SK-N-SH (cell line): ENCODE data around the gene EVA1A. TPM values are rescaled to one million over a fixed set of nuclear protein-coding genes. Genes with fewer than 3 reads are reported as not detected.
A peak's percentile ranks its signal among the peaks of the same experiment; 100 is the strongest.

ENCODE experiments used
- CTCF ChIA-PET: fragments of 300-600, 350-600 bp; formaldehyde crosslinking; extraction: SDS; loops from one replicate; lab custom pipeline; 2021; lab: Yijun Ruan, JAX
- POLR2A ChIA-PET: fragments of 350-600 bp; sonication (Branson Sonifier 250); formaldehyde crosslinking; extraction: SDS; loops from one replicate; lab custom pipeline; 2020; ENCODE audit warnings: antibody characterized with exemption, inconsistent platforms; lab: Yijun Ruan, JAX
- DNase-seq: peaks from one replicate; pipeline ENCODE4 v3.0.0; 2012
- H2AFZ ChIP-seq: fragments of 200-600 bp; sonication (generic); 2 replicates; pipeline ENCODE4 v1.8.1; 2016; ENCODE audit warnings: antibody characterized with exemption, mild to moderate bottlenecking, low read depth
- H3F3A ChIP-seq: fragments of 200-600 bp; sonication (generic); replicated peaks from 2 replicates; pipeline ENCODE3; 2016; ENCODE audit warnings: antibody characterized with exemption, mild to moderate bottlenecking; ENCODE audit not compliant: insufficient read depth
- H3K27ac ChIP-seq, 2 experiments: fragments of 200-500 bp in 1 of 2; fragments of 200-600 bp in 1 of 2; sonication (Bioruptor generic) in 1 of 2; sonication (generic), shearing (Covaris generic) in 1 of 2; 2 replicates each; pipeline versions ENCODE4 v1.5.1 to v1.6.1; 2014 to 2016; ENCODE audit warnings: low read depth in 2 of 2, inconsistent platforms in 1 of 2, low read length in 1 of 2, mild to moderate bottlenecking in 1 of 2, mixed read lengths in 1 of 2
- H3K27me3 ChIP-seq: fragments of 200-600 bp; sonication (generic), shearing (Covaris generic); 2 replicates; pipeline ENCODE4 v1.6.1; 2016; ENCODE audit warnings: mixed run types; ENCODE audit not compliant: insufficient read depth
- H3K36me3 ChIP-seq, 2 experiments: fragments of 200-500 bp in 1 of 2; fragments of 200-600 bp in 1 of 2; sonication (Bioruptor generic) in 1 of 2; sonication (generic) in 1 of 2; replicated peaks in 1 of 2; 2 replicates each; pipeline versions ENCODE3 to v1.5.1; 2014 to 2016; ENCODE audit warnings: low read length in 1 of 2, mild to moderate bottlenecking in 1 of 2; ENCODE audit not compliant: insufficient read depth in 2 of 2, control insufficient read depth in 1 of 2
- H3K4me1 ChIP-seq, 2 experiments: fragments of 200-500 bp in 1 of 2; fragments of 200-600 bp in 1 of 2; sonication (Bioruptor generic) in 1 of 2; sonication (generic), shearing (Covaris generic) in 1 of 2; 2 replicates each; pipeline versions ENCODE4 v1.5.1 to v1.6.1; 2014 to 2016; ENCODE audit warnings: low read depth in 1 of 2, low read length in 1 of 2, mixed run types in 1 of 2; ENCODE audit not compliant: insufficient read depth in 2 of 2, control insufficient read depth in 1 of 2
- H3K4me2 ChIP-seq: fragments of 200-600 bp; sonication (generic), shearing (Covaris generic); 2 replicates; pipeline ENCODE4 v1.6.1; 2017; ENCODE audit warnings: mixed run types
- H3K4me3 ChIP-seq, 2 experiments: fragments of 200-500 bp in 1 of 2; fragments of 200-600 bp in 1 of 2; sonication (Bioruptor generic) in 1 of 2; sonication (generic), shearing (Covaris generic) in 1 of 2; 2 replicates each; pipeline versions ENCODE4 v1.5.1 to v1.8.1; 2014 to 2016; ENCODE audit warnings: low read depth in 2 of 2, inconsistent platforms in 1 of 2, low read length in 1 of 2, mild to moderate bottlenecking in 1 of 2, mixed read lengths in 1 of 2, moderate library complexity in 1 of 2
- H3K79me2 ChIP-seq: fragments of 200-600 bp; sonication (generic); 2 replicates; pipeline ENCODE4 v1.8.1; 2017; ENCODE audit warnings: mild to moderate bottlenecking; ENCODE audit not compliant: insufficient read depth
- H3K9ac ChIP-seq: fragments of 200-600 bp; sonication (generic); 2 replicates; pipeline ENCODE4 v1.6.1; 2017; ENCODE audit warnings: mixed run types
- H3K9me2 ChIP-seq: fragments of 200-600 bp; sonication (generic); 2 replicates; pipeline ENCODE4 v1.6.1; 2017; ENCODE audit warnings: mixed run types
- H3K9me3 ChIP-seq: fragments of 200-600 bp; sonication (generic); 2 replicates; pipeline ENCODE4 v1.6.1; 2017; ENCODE audit warnings: mixed run types, mild to moderate bottlenecking, moderate library complexity
- H4K20me1 ChIP-seq: fragments of 200-600 bp; sonication (generic); 2 replicates; pipeline ENCODE4 v1.6.1; 2017; ENCODE audit warnings: mild to moderate bottlenecking, mixed run types; ENCODE audit not compliant: insufficient read depth
- CHD2 ChIP-seq: fragments of 150-350 bp; IDR thresholded peaks from 2 replicates; pipeline ENCODE4 v1.6.1; 2018; ENCODE audit warnings: low read length; ENCODE audit not compliant: partially characterized antibody
- FOSL2 ChIP-seq: IDR thresholded peaks from 2 replicates; pipeline ENCODE4 v1.4.0; 2012; ENCODE audit warnings: low read depth, mild to moderate bottlenecking, moderate library complexity, borderline replicate concordance
- FOXM1 ChIP-seq: IDR thresholded peaks from 2 replicates; pipeline ENCODE4 v1.4.0; 2012; ENCODE audit warnings: low read depth, mild to moderate bottlenecking
- MAX ChIP-seq: IDR thresholded peaks from 2 replicates; pipeline ENCODE4 v1.4.0; 2012; ENCODE audit warnings: low read depth
- MXI1 ChIP-seq: IDR thresholded peaks from 2 replicates; pipeline ENCODE4 v1.6.1; 2012; ENCODE audit warnings: mild to moderate bottlenecking, low read depth, low read length, improper control_type of control experiment
- NFIC ChIP-seq: IDR thresholded peaks from 2 replicates; pipeline ENCODE4 v1.4.0; 2012; ENCODE audit warnings: borderline replicate concordance
- POLR2AphosphoS5 ChIP-seq: IDR thresholded peaks from 2 replicates; pipeline ENCODE4 v1.6.1; 2012; ENCODE audit warnings: low read depth, low read length
- REST ChIP-seq: IDR thresholded peaks from 2 replicates; pipeline ENCODE4 v1.6.1; 2012; ENCODE audit warnings: mild to moderate bottlenecking, low read depth, low read length, moderate library complexity
- RXRA ChIP-seq: IDR thresholded peaks from 2 replicates; pipeline ENCODE4 v1.4.0; 2012; ENCODE audit warnings: low read depth, mild to moderate bottlenecking, borderline replicate concordance
- TEAD4 ChIP-seq: IDR thresholded peaks from 2 replicates; pipeline ENCODE4 v1.4.0; 2012; ENCODE audit warnings: mild to moderate bottlenecking, borderline replicate concordance; ENCODE audit not compliant: insufficient read depth
- USF1 ChIP-seq: IDR thresholded peaks from 2 replicates; pipeline ENCODE4 v1.4.0; 2012; ENCODE audit warnings: low read depth, borderline replicate concordance
- YY1 ChIP-seq: IDR thresholded peaks from 2 replicates; pipeline ENCODE4 v1.4.0; 2012; ENCODE audit warnings: low read depth, mild to moderate bottlenecking
- ZBTB33 ChIP-seq: IDR thresholded peaks from 2 replicates; pipeline ENCODE4 v1.4.0; 2012; ENCODE audit warnings: low read depth, borderline replicate concordance
- WGBS: methylation state at CpG from one replicate; pipeline ENCODE4 v1.1.6; 2017; ENCODE audit warnings: low lambda C conversion rate; 5-methylcytosine and 5-hydroxymethylcytosine counted together
- polyA plus RNA-seq, 3 experiments: library from polyadenylated mRNA; depleted of rRNA; stranded (reverse); fragments of >200 nt; gene quantifications; 2 replicates each; pipeline ENCODE4 v1.2.3, GENCODE V29; 2012
- TF ChIP-seq, protein P1 (sequence below): IDR thresholded peaks from 2 replicates; pipeline ENCODE4; 2012

The EVA1A gene
- polyA plus RNA-seq, 1 of the 3 experiments (the other 2 are of a cell fraction), result 93.0 TPM

- no peak for TF ChIP-seq REST
- no peak for TF ChIP-seq MAX
- TF ChIP-seq, protein P1, sequence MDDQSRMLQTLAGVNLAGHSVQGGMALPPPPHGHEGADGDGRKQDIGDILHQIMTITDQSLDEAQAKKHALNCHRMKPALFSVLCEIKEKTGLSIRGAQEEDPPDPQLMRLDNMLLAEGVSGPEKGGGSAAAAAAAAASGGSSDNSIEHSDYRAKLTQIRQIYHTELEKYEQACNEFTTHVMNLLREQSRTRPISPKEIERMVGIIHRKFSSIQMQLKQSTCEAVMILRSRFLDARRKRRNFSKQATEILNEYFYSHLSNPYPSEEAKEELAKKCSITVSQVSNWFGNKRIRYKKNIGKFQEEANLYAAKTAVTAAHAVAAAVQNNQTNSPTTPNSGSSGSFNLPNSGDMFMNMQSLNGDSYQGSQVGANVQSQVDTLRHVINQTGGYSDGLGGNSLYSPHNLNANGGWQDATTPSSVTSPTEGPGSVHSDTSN, result peak; percentile 77
Observed at GRCh38 chr2:75497256-75497655, 63.5 kb downstream of the EVA1A start (continued).

- H3K9me3 ChIP-seq, result no peaks in the 10 kb centered on the region
- 78% methylated on average over 2 of the region's 2 CpGs for WGBS
- H3K4me3 ChIP-seq, result no peak overlapping the region
- peaks cover 23% of the 10 kb centered on the region; the same call in 1 of the 2 replicates for H4K20me1 ChIP-seq
- H3K27me3 ChIP-seq, result no peaks in the 10 kb centered on the region
- no peak for DNase-seq
- CTCF ChIA-PET, result interaction anchor here (1.2 to 1.4 kb wide), 2 partner anchors 31 to 132 kb away, joined by 3 read pairs; no protein-coding TSS in a partner anchor
- peaks cover 14 to 25% of the 10 kb centered on the region in 2 experiments for H3K4me1 ChIP-seq
- no peak overlapping the region for H3K4me2 ChIP-seq
- POLR2A ChIA-PET, result no interaction called here
- peaks cover 94% of the 10 kb centered on the region for H3K79me2 ChIP-seq
- H3K36me3 ChIP-seq, result peaks cover 33 to 56% of the 10 kb centered on the region in 2 experiments
- no peak overlapping the region for H2AFZ ChIP-seq
- TF ChIP-seq NFIC, result no peak
- TF ChIP-seq, all 33 proteins: peak for 0
- no peaks in the 10 kb centered on the region for H3K9me2 ChIP-seq
- no peak overlapping the region for H3K9ac ChIP-seq
- no peak overlapping the region for H3K27ac ChIP-seq
- peaks cover 15% of the 10 kb centered on the region for H3F3A ChIP-seq
Observed at GRCh38 chr2:75495862-75496261, 64.9 kb downstream of the EVA1A start.

DNA sequence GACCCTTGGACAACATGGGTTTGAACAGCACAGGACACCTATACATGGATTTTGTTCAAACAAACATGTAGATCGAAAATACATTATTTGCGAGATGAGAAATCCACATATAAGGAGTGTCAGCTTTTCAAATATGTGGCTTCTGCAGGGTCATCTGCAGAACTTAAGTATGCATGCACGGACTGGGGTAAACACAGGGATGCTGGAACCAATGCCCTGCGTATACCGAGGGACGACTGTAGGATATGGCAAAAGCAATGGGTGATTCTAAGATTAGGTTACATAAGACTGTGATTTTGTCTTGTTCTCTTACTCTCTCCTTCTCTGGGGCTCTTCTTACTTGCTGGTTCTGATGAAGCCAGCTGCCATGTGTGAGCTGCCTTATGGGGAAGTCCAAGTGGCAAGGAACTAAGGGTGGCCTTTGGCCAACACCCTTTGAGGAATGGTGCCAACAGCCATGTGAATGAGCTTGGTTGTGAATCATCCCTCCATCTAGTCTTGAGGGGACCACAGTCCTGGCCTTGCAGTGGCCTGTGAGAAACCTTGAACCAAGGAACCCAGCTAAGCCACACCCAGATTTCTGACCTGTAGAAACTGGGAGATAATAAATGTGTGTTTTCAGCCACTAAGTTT is 66.5 kb downstream of the EVA1A start:
- ChIA-PET CTCF (interaction anchor here (0.8 to 2.7 kb wide), 5 partner anchors 8 to 1938 kb away, joined by 3 to 12 read pairs (median 4); no protein-coding TSS in a partner anchor), POLR2A (no interaction called here)
- DNase-seq, result no peak
- no peak overlapping the region for H3K4me3 ChIP-seq
- H3K27ac ChIP-seq, result no peak overlapping the region
- no peaks in the 10 kb centered on the region for H3K9me2 ChIP-seq
- H3K27me3 ChIP-seq, result no peaks in the 10 kb centered on the region
- no peak overlapping the region for H3K9ac ChIP-seq
- no peak overlapping the region for H2AFZ ChIP-seq
- H3K4me2 ChIP-seq, result no peak overlapping the region
- no peaks in the 10 kb centered on the region for H3K9me3 ChIP-seq
- H3K4me1 ChIP-seq, result peaks cover 13 to 17% of the 10 kb centered on the region in 2 experiments; a peak in 3 of 4 replicates
- H4K20me1 ChIP-seq, result peaks cover 23% of the 10 kb centered on the region; the same call in 1 of the 2 replicates
- peaks cover 80% of the 10 kb centered on the region for H3K79me2 ChIP-seq
- WGBS, result 87% methylated on average over 6 of the region's 6 CpGs
- H3F3A ChIP-seq, result peaks cover 13% of the 10 kb centered on the region
- H3K36me3 ChIP-seq, result peaks cover 43 to 65% of the 10 kb centered on the region in 2 experiments
- TF ChIP-seq ZBTB33 (no peak), YY1 (no peak), MXI1 (no peak), POLR2AphosphoS5 (no peak), MAX (no peak), TEAD4 (no peak), CHD2 (no peak), USF1 (no peak), RXRA (no peak), FOXM1 (no peak), FOSL2 (no peak)
- TF ChIP-seq, protein P1, result no peak
